ENCODE data around the gene CARD8. TPM values are rescaled to one million over a fixed set of nuclear protein-coding genes. Genes with fewer than 3 reads are reported as not detected.

The CARD8 gene
- total and polyA plus RNA-seq, 2 of the 8 experiments (the other 6 are each of a cell fraction or from before 2014, with no cell fraction given): 8.9 to 24.4 TPM

DNA sequence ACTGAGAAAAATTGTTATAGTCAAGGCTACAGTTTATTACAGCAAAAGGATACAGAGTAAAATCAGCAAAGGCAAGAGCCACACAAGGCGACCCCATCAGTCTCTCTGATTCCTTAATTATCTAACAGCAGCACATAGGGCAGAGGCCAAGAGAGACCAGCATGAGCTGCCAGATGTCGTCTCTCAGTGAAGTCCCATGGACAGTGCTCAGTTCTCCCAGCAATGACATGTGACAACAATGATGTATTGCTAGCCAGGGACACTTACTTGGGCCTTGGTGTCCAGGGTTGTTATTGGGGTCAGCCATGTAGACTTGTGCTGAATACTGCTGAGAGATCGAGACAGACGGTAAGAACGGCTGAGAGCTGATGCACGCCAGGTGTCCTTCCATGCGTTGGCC is 63.0 kb downstream of the CARD8 start (continued):
- TF ChIP-seq TAF1 (IDR thresholded peaks at IDR 0.05; ENCODE audit: low read depth, low read length) (no peak), CHD1 (IDR thresholded peaks at IDR 0.05; ENCODE audit: low read depth, low read length) (no peak), BACH1 (IDR thresholded peaks at IDR 0.05; ENCODE audit: low read length) (no peak)

Measured in H1 (cell line).